ENCODE data around the gene SCUBE2. TPM values are rescaled to one million over a fixed set of nuclear protein-coding genes. Genes with fewer than 3 reads are reported as not detected.
A peak's percentile ranks its signal among the peaks of the same experiment; 100 is the strongest.
"Not testable (repeated sequence)": the region's sequence is repeated elsewhere in the genome, so short reads cannot be mapped to it uniquely, and the experiment has no call there.

SCUBE2 gene
- total RNA-seq, 1 experiment from 2014 or later = 2.6 TPM

- no peak for DNase-seq (ENCODE audit: low read depth, low spot score)
Observed at GRCh38 chr11:9002920-9003572, 88.4 kb downstream of the SCUBE2 start.

GRCh38 chr11:9001736-9002135, 89.7 kb downstream of the SCUBE2 start:
- in situ Hi-C loops (cut with HindIII; ENCODE audit: low pct_unique_long_range_greater_than_20kb, low sequenced_read_pairs) = no loop called here
- DNase-seq (ENCODE audit: low read depth, low spot score) = peak; percentile 56

More at GRCh38 chr11:9002920-9003572, 88.4 kb downstream of the SCUBE2 start:
- in situ Hi-C loops (cut with HindIII; ENCODE audit: low pct_unique_long_range_greater_than_20kb, low sequenced_read_pairs) = no loop called here

- in situ Hi-C loops (cut with HindIII; ENCODE audit: low pct_unique_long_range_greater_than_20kb, low sequenced_read_pairs) = no loop called here
- DNase-seq (ENCODE audit: low read depth, low spot score) = no peak
Observed at GRCh38 chr11:8998017-8998416, 93.4 kb downstream of the SCUBE2 start.

- no peak for DNase-seq (ENCODE audit: low read depth, low spot score)
- in situ Hi-C loops (cut with HindIII; ENCODE audit: low pct_unique_long_range_greater_than_20kb, low sequenced_read_pairs) = no loop called here
Observed at GRCh38 chr11:8997451-8997850, 93.9 kb downstream of the SCUBE2 start.

GRCh38 chr11:8989453-8989852, 101.9 kb downstream of the SCUBE2 start:
- no peak for DNase-seq (ENCODE audit: low read depth, low spot score)
- in situ Hi-C loops (cut with HindIII; ENCODE audit: low pct_unique_long_range_greater_than_20kb, low sequenced_read_pairs) = no loop called here

GRCh38 chr11:8988329-8989234, 102.8 kb downstream of the SCUBE2 start:
- no peak for DNase-seq (ENCODE audit: low read depth, low spot score)
- in situ Hi-C loops (cut with HindIII; ENCODE audit: low pct_unique_long_range_greater_than_20kb, low sequenced_read_pairs) = no loop called here

- in situ Hi-C loops (cut with HindIII; ENCODE audit: low pct_unique_long_range_greater_than_20kb, low sequenced_read_pairs) = no loop called here
Observed at GRCh38 chr11:8987446-8987845, 104.0 kb downstream of the SCUBE2 start.

GRCh38 chr11:8986772-8987171, 104.6 kb downstream of the SCUBE2 start:
- DNase-seq (ENCODE audit: low read depth, low spot score); in situ Hi-C loops (cut with HindIII; ENCODE audit: low pct_unique_long_range_greater_than_20kb, low sequenced_read_pairs): not testable (repeated sequence)

More at GRCh38 chr11:8987446-8987845, 104.0 kb downstream of the SCUBE2 start:
- no peak for DNase-seq (ENCODE audit: low read depth, low spot score)

- in situ Hi-C loops (cut with HindIII; ENCODE audit: low pct_unique_long_range_greater_than_20kb, low sequenced_read_pairs) = no loop called here
Observed at GRCh38 chr11:8985462-8985861, 105.9 kb downstream of the SCUBE2 start.

GRCh38 chr11:8983552-8983951, 107.8 kb downstream of the SCUBE2 start:
- in situ Hi-C loops (cut with HindIII; ENCODE audit: low pct_unique_long_range_greater_than_20kb, low sequenced_read_pairs) = no loop called here
- no peak for DNase-seq (ENCODE audit: low read depth, low spot score)

More at GRCh38 chr11:8985462-8985861, 105.9 kb downstream of the SCUBE2 start:
- no peak for DNase-seq (ENCODE audit: low read depth, low spot score)

- in situ Hi-C loops (cut with HindIII; ENCODE audit: low pct_unique_long_range_greater_than_20kb, low sequenced_read_pairs) = no loop called here
- no peak for DNase-seq (ENCODE audit: low read depth, low spot score)
Observed at GRCh38 chr11:8980485-8980884, 110.9 kb downstream of the SCUBE2 start.

GRCh38 chr11:8979365-8979764, 112.0 kb downstream of the SCUBE2 start:
- in situ Hi-C loops (cut with HindIII; ENCODE audit: low pct_unique_long_range_greater_than_20kb, low sequenced_read_pairs); DNase-seq (ENCODE audit: low read depth, low spot score): not testable (repeated sequence)

- in situ Hi-C loops (cut with HindIII; ENCODE audit: low pct_unique_long_range_greater_than_20kb, low sequenced_read_pairs) = no loop called here
- no peak for DNase-seq (ENCODE audit: low read depth, low spot score)
Observed at GRCh38 chr11:8973121-8973520, 118.3 kb downstream of the SCUBE2 start.

- no peak for DNase-seq (ENCODE audit: low read depth, low spot score)
- in situ Hi-C loops (cut with HindIII; ENCODE audit: low pct_unique_long_range_greater_than_20kb, low sequenced_read_pairs) = no loop called here
Observed at GRCh38 chr11:8971924-8972316, 119.5 kb downstream of the SCUBE2 start.

GRCh38 chr11:8971196-8971923, 120.0 kb downstream of the SCUBE2 start:
- DNase-seq (ENCODE audit: low read depth, low spot score) = no peak
- in situ Hi-C loops (cut with HindIII; ENCODE audit: low pct_unique_long_range_greater_than_20kb, low sequenced_read_pairs) = no loop called here

All from SK-MEL-5 (cell line).